Stimulated activated CD8-positive, alpha-beta memory T cell treated with anti-CD3 and anti-CD28 coated beads, Interleukin-15, amount 100 ng/mL, for 48 hours (primary cell): ENCODE measurements around the gene APOL6.
"Not testable (repeated sequence)": the region's sequence is repeated elsewhere in the genome, so short reads cannot be mapped to it uniquely, and the experiment has no call there.

Source experiments
- DNase-seq, 2 donors: peaks; one replicate each; pipeline ENCODE4 v3.0.0-alpha.2; 2020; ENCODE audit warnings: low read depth in 2 of 2

APOL6 gene

GRCh38 chr22:35677460-35678187 is 29.4 kb downstream of the APOL6 start:
- DNase-seq: no peak

- no peak for DNase-seq
Observed at GRCh38 chr22:35678836-35679235, 30.6 kb downstream of the APOL6 start.

GRCh38 chr22:35679492-35679891 is 31.2 kb downstream of the APOL6 start:
- peak; percentile 46 to 52 for DNase-seq

GRCh38 chr22:35681454-35682052 is 33.3 kb downstream of the APOL6 start:
- DNase-seq: no peak

GRCh38 chr22:35683560-35683959 is 35.3 kb downstream of the APOL6 start:
- DNase-seq: no peak

- DNase-seq: no peak
Observed at GRCh38 chr22:35684270-35684700, 36.0 kb downstream of the APOL6 start.

- no peak for DNase-seq
Observed at GRCh38 chr22:35684732-35685131, 36.5 kb downstream of the APOL6 start.

- no peak for DNase-seq
Observed at GRCh38 chr22:35685731-35686130, 37.5 kb downstream of the APOL6 start.

GRCh38 chr22:35686298-35686697 is 38.1 kb downstream of the APOL6 start:
- no peak for DNase-seq

GRCh38 chr22:35687461-35687860 is 39.2 kb downstream of the APOL6 start:
- no peak for DNase-seq

GRCh38 chr22:35688913-35689675 is 40.8 kb downstream of the APOL6 start:
- no peak for DNase-seq

GRCh38 chr22:35690001-35690400 is 41.8 kb downstream of the APOL6 start:
- DNase-seq: no peak

GRCh38 chr22:35695202-35695601 is 47.0 kb downstream of the APOL6 start:
- no peak for DNase-seq

GRCh38 chr22:35697142-35697541 is 48.9 kb downstream of the APOL6 start:
- no peak for DNase-seq

- not testable (repeated sequence) for DNase-seq
Observed at GRCh38 chr22:35699852-35700251, 51.6 kb downstream of the APOL6 start.

GRCh38 chr22:35703861-35704584 is 55.8 kb downstream of the APOL6 start:
- DNase-seq: no peak

GRCh38 chr22:35705141-35705540 is 56.9 kb downstream of the APOL6 start:
- no peak for DNase-seq

- DNase-seq: no peak
Observed at GRCh38 chr22:35708453-35708852, 60.2 kb downstream of the APOL6 start.

- no peak for DNase-seq
Observed at GRCh38 chr22:35708917-35709316, 60.7 kb downstream of the APOL6 start.

- DNase-seq: no peak
Observed at GRCh38 chr22:35711336-35711735, 63.1 kb downstream of the APOL6 start.

- no peak for DNase-seq
Observed at GRCh38 chr22:35712672-35713071, 64.4 kb downstream of the APOL6 start.

GRCh38 chr22:35717572-35717971 is 69.3 kb downstream of the APOL6 start, which contains the start of gene APOL5:
Gene APOL5, plus strand, starts transcription at chr22:35717872. Its CDS starts 0 bp downstream, at chr22:35717872.
- DNase-seq: no peak
